Lower lobe of right lung (tissue), 2 donors: Measurements from ENCODE around the gene TPCN2. TPM values are rescaled to one million over a fixed set of nuclear protein-coding genes. Genes with fewer than 3 reads are reported as not detected.
A peak's percentile ranks its signal among the peaks of the same experiment; 100 is the strongest.
"Not testable (repeated sequence)": the region's sequence is repeated elsewhere in the genome, so short reads cannot be mapped to it uniquely, and the experiment has no call there.

Experiments
- ATAC-seq, 2 donors: fragments of 200-7000 bp; cut with Tn5 transposase; one replicate each; pipeline ENCODE4 v1.9.1; 2020 to 2022; ENCODE audit warnings: mild to moderate bottlenecking in 2 of 2, moderate library complexity in 2 of 2
- DNase-seq: peaks from one replicate; pipeline ENCODE4 v3.0.0-alpha.2; 2020
- H3K27ac ChIP-seq: fragments of 200-600 bp; one replicate; pipeline ENCODE4 v1.8.0; 2022
- H3K27me3 ChIP-seq: fragments of 200-600 bp; one replicate; pipeline ENCODE4 v1.8.0; 2022; ENCODE audit warnings: low read depth
- H3K36me3 ChIP-seq: fragments of 200-600 bp; one replicate; pipeline ENCODE4 v1.8.0; 2022; ENCODE audit warnings: mild to moderate bottlenecking
- H3K4me1 ChIP-seq: fragments of 200-600 bp; one replicate; pipeline ENCODE4 v1.8.0; 2022
- H3K4me3 ChIP-seq: fragments of 200-600 bp; one replicate; pipeline ENCODE4 v1.8.0; 2022; ENCODE audit warnings: mild to moderate bottlenecking
- H3K9me3 ChIP-seq: fragments of 200-600 bp; one replicate; pipeline ENCODE4 v1.8.0; 2022
- intact Hi-C: fragments of 100-400 bp; cut with DNase I; formaldehyde crosslinking; loops from one replicate; pipeline ENCODE4 v1.11.0; 2022
- long read RNA-seq: library from polyadenylated mRNA; unstranded; transcript quantifications from one replicate; pipeline ENCODE4 v2.0.0, GENCODE V29; 2021
- total RNA-seq: library from RNA; stranded (reverse); fragmentation: NEBNext Ultra II Directional; extraction: Animal tissue kit (Norgen Biotek cat#: 25700); gene quantifications from one replicate; pipeline ENCODE4 v1.2.1, GENCODE V29; 2021
- TF ChIP-seq, protein P1 (sequence below): fragments of 200-600 bp; IDR thresholded peaks from one replicate; pipeline ENCODE4 v1.8.0; 2022; ENCODE audit warnings: antibody characterized with exemption, mild to moderate bottlenecking
- donor health status: DM: no; HTN: yes; CAD: no; lungs with severe emphysema.

Gene TPCN2
- total RNA-seq = 18.2 TPM
- long read RNA-seq, partial matches to known transcripts = 13 of 38 reads
- long read RNA-seq, other reads (novel, unspliced or antisense) = 22 of 38 reads

GRCh38 chr11:69048694-69049489 lies at the start of gene TPCN2:
TPCN2 (plus strand) TSS chr11:69048932; CDS start chr11:69048998, 66 bp downstream.
- ATAC-seq (peak; percentile 97), DNase-seq (peak; percentile 94)
- Histone ChIP-seq H3K36me3 (no peaks in the 10 kb centered on the region), H3K27me3 (no peaks in the 10 kb centered on the region), H3K9me3 (no peaks in the 10 kb centered on the region), H3K4me3 (peak within 1 kb of the TSS; percentile 95), H3K4me1 (peaks cover 35% of the 10 kb centered on the region), H3K27ac (peak within 1 kb of the TSS; percentile 97)
- intact Hi-C loops = no loop called here
- TF ChIP-seq, protein P1, sequence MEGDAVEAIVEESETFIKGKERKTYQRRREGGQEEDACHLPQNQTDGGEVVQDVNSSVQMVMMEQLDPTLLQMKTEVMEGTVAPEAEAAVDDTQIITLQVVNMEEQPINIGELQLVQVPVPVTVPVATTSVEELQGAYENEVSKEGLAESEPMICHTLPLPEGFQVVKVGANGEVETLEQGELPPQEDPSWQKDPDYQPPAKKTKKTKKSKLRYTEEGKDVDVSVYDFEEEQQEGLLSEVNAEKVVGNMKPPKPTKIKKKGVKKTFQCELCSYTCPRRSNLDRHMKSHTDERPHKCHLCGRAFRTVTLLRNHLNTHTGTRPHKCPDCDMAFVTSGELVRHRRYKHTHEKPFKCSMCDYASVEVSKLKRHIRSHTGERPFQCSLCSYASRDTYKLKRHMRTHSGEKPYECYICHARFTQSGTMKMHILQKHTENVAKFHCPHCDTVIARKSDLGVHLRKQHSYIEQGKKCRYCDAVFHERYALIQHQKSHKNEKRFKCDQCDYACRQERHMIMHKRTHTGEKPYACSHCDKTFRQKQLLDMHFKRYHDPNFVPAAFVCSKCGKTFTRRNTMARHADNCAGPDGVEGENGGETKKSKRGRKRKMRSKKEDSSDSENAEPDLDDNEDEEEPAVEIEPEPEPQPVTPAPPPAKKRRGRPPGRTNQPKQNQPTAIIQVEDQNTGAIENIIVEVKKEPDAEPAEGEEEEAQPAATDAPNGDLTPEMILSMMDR = no peak

GRCh38 chr11:68999093-68999747 lies 49.5 kb upstream of the TPCN2 start:
- peaks cover 7% of the 10 kb centered on the region for H3K27me3 ChIP-seq
- H3K4me3 ChIP-seq = no peak overlapping the region
- DNase-seq (peak; percentile 24), ATAC-seq (no peak)
- intact Hi-C loops = no loop called here
- TF ChIP-seq, protein P1 = no peak
- peaks cover 17% of the 10 kb centered on the region for H3K4me1 ChIP-seq
- H3K36me3 ChIP-seq = peaks cover 6% of the 10 kb centered on the region
- no peaks in the 10 kb centered on the region for H3K9me3 ChIP-seq
- H3K27ac ChIP-seq = no peak overlapping the region

GRCh38 chr11:68999748-69000355 lies 48.9 kb upstream of the TPCN2 start:
- peak overlapping the region; percentile 62 for H3K27ac ChIP-seq
- ATAC-seq, intact Hi-C loops, H3K4me3 ChIP-seq, H3K9me3 ChIP-seq: not testable (repeated sequence)
- H3K4me1 ChIP-seq = peaks cover 17% of the 10 kb centered on the region
- H3K27me3 ChIP-seq = peaks cover 11% of the 10 kb centered on the region
- H3K36me3 ChIP-seq = peaks cover 13% of the 10 kb centered on the region
- DNase-seq = peak; percentile 22

GRCh38 chr11:69000391-69000790 lies 48.3 kb upstream of the TPCN2 start:
- H3K4me3 ChIP-seq = no peak overlapping the region
- TF ChIP-seq, protein P1 = no peak
- DNase-seq = no peak
- peaks cover 11% of the 10 kb centered on the region for H3K27me3 ChIP-seq
- intact Hi-C loops = no loop called here
- H3K36me3 ChIP-seq = peaks cover 18% of the 10 kb centered on the region
- H3K27ac ChIP-seq = peak overlapping the region; percentile 62
- no peaks in the 10 kb centered on the region for H3K9me3 ChIP-seq
- peaks cover 17% of the 10 kb centered on the region for H3K4me1 ChIP-seq
- ATAC-seq = no peak

- Histone ChIP-seq H3K4me3 (no peak overlapping the region), H3K9me3 (no peaks in the 10 kb centered on the region), H3K4me1 (peaks cover 17% of the 10 kb centered on the region), H3K36me3 (peaks cover 21% of the 10 kb centered on the region), H3K27ac (peak overlapping the region; percentile 49), H3K27me3 (peaks cover 11% of the 10 kb centered on the region)
- ATAC-seq (peak in 1 of 2 donors; percentile 33), DNase-seq (peak; percentile 29)
- TF ChIP-seq, protein P1 = peak; percentile 43
- intact Hi-C loops = no loop called here
Measured at GRCh38 chr11:69000831-69001242, 47.9 kb upstream of the TPCN2 start.
